Fibroblast of mammary gland (primary cell): Measurements from ENCODE around the gene TEX14.
"Not testable (repeated sequence)": the region's sequence is repeated elsewhere in the genome, so short reads cannot be mapped to it uniquely, and the experiment has no call there.

ENCODE experiments used
- DNase-seq: peaks from one replicate; pipeline ENCODE4 v3.0.0-alpha.2; 2010; ENCODE audit warnings: low read depth
- H3K4me3 ChIP-seq: 2 replicates; pipeline ENCODE4 v1.5.1; 2011; ENCODE audit warnings: low read depth, mild to moderate bottlenecking, low read length, moderate library complexity; ENCODE audit not compliant: control insufficient read depth
- TF ChIP-seq, protein P1 (sequence below): conservative IDR thresholded peaks from 2 replicates; pipeline ENCODE4 v1.5.1; 2011; ENCODE audit warnings: low read depth, low read length, inconsistent platforms; ENCODE audit not compliant: control insufficient read depth, insufficient read depth

The TEX14 gene

DNA sequence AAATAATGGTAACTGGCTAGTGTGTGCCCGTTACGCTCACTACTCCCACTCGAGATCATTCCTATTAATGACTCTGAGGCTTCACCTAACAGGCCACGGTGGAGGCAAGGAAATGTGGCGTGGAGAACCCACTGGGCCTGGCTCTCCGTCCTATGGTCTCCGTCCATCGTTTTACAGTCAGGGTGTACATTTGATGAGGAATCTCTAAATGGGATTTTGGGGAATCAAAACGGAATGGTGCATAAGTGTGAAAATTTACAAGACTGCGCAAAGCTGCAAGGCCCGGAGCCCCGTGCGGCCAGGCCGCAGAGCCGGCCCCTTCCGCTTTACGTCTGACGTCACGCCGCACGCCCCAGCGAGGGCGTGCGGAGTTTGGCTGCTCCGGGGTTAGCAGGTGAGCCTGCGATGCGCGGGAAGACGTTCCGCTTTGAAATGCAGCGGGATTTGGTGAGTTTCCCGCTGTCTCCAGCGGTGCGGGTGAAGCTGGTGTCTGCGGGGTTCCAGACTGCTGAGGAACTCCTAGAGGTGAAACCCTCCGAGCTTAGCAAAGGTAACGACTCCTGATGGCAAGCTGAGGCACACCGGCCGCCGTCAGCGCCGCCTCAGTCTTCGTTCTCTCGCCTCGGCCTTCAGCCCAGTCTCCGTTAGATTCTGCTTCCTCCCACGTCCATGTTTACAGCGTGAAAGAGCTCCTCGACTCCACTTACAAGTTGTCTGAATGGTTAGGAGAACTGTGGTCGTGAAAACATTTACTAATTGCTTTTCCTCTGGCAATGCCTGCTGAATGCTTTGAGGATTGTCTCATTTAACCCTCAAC lies 602 bp upstream of the TEX14 start, which contains the start of gene RAD51C:
Gene RAD51C (plus strand): TSS at position 364 of the 817 bp plus-strand sequence. CDS start 42 bp downstream, at position 406.
- H3K4me3 ChIP-seq = peak within 1 kb of the TSS; percentile 84
- DNase-seq = peak; percentile 82
- TF ChIP-seq, protein P1, sequence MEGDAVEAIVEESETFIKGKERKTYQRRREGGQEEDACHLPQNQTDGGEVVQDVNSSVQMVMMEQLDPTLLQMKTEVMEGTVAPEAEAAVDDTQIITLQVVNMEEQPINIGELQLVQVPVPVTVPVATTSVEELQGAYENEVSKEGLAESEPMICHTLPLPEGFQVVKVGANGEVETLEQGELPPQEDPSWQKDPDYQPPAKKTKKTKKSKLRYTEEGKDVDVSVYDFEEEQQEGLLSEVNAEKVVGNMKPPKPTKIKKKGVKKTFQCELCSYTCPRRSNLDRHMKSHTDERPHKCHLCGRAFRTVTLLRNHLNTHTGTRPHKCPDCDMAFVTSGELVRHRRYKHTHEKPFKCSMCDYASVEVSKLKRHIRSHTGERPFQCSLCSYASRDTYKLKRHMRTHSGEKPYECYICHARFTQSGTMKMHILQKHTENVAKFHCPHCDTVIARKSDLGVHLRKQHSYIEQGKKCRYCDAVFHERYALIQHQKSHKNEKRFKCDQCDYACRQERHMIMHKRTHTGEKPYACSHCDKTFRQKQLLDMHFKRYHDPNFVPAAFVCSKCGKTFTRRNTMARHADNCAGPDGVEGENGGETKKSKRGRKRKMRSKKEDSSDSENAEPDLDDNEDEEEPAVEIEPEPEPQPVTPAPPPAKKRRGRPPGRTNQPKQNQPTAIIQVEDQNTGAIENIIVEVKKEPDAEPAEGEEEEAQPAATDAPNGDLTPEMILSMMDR = no peak

DNA sequence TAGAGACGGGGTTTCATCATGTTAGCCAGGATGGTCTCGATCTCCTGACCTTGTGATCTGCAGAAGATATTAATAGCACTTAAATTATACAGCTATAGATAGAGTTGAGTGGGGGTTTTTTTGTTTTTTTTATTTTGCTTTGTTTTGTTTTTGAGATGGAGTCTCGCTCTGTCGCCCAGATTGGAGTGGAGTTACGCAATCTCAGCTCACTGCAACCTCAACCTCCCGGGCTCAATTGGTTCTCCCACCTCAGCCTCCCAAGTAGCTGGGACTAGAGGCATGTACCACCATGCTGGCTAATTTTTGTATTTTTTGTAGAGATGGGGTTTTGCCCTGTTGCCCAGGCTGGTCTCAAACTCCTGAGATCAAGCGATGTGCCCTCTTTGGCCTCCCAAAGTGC lies 1.8 kb downstream of the TEX14 start:
- not testable (repeated sequence) for DNase-seq, H3K4me3 ChIP-seq

DNA sequence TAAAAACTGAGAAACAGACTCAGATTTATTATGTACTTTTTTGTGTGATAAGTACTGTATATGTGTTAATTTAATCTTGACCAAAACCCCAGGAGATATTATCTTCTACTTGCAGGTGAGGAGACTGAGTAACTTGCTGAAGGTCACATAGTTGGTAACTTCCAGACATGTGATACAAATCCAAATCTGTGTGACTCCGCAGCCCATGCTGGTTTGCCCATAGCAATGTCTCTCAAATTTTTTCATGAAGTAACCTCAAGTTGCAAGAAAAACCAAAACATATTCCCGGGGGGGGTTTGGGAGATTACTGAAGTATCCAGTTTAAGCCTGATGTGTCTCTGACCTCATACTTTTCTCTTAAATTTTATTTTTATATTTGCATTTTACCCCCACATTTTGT lies 3.3 kb downstream of the TEX14 start:
- TF ChIP-seq, protein P1 = no peak
- no peak for DNase-seq
- no peak overlapping the region for H3K4me3 ChIP-seq

DNA sequence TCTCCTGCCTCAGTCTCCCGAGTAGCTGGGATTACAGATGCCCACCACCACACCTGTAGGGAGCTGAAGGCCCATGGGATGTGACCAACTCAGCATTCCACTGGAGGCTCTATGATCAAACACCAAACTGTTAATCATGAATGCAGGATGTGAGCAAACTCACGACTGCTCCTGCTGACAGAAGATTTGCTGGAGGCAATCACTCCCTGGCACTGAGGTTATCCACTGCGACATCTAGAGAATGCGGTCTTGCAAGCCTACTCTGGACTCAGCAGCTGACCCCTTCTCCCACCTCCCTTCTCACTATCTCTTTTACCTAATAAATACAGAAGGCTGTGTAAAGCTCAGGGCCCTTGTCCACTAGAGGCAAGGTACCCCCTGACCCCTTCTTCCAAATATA lies 4.9 kb downstream of the TEX14 start:
- no peak for DNase-seq
- TF ChIP-seq, protein P1 = no peak

DNA sequence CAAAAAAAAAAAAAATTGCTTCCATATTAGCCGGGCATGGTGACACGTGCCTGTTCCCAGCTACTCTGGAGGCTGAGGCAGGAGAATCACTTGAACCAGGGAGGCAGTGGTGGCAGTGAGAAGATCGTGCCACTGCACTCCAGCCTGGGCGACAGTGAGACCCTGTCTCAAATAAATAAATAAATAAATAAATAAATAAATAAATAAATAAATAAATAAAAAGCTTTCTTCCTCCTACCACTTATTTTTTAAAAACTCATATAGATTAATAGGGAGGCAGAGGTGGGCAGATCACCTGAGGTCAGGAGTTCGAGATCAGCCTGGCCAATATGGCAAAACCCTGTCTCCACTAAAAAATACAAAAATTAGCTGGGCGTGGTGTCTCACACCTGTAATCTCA lies 7.4 kb downstream of the TEX14 start:
- not testable (repeated sequence) for DNase-seq, H3K4me3 ChIP-seq

More for the DNA sequence above, 4.9 kb downstream of the TEX14 start:
- no peak overlapping the region for H3K4me3 ChIP-seq

DNA sequence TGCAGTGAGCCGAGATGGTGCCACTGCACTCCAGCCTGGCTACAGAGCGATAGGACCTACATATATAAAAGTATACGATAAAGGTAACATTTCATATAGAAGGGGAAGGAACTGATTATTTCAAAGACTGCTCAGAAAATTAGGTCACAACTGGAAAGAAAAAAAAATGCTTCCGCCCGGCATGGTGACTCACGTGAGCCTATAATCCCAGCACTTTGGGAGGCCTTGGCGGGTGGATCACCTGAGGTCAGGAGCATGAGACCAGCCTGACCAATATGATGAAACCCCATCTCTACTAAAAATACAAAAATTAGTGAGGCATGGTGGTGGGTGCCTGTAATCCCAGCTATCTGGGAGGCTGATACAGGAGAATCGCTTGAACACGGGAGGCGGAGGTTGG lies 7.8 kb downstream of the TEX14 start:
- H3K4me3 ChIP-seq = no peak overlapping the region
- TF ChIP-seq, protein P1 = no peak
- DNase-seq = no peak

DNA sequence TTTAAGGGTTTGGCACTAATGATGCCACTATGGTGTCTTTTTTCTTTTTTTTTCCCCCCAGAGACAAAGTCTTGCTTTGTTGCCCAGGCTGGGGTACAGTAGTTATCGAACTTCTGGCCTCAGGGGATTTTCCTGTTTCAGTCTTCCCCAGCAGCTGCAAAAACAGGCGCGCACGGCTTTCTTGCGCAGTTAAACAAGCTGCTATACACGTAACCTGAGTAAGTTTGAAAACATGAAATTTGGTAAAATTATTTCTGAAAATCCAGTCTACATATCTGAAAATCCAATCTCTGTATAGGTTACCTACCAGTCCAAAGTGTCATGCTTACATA lies 11.8 kb downstream of the TEX14 start:
- DNase-seq = no peak
- TF ChIP-seq, protein P1 = no peak
- no peak overlapping the region for H3K4me3 ChIP-seq

DNA sequence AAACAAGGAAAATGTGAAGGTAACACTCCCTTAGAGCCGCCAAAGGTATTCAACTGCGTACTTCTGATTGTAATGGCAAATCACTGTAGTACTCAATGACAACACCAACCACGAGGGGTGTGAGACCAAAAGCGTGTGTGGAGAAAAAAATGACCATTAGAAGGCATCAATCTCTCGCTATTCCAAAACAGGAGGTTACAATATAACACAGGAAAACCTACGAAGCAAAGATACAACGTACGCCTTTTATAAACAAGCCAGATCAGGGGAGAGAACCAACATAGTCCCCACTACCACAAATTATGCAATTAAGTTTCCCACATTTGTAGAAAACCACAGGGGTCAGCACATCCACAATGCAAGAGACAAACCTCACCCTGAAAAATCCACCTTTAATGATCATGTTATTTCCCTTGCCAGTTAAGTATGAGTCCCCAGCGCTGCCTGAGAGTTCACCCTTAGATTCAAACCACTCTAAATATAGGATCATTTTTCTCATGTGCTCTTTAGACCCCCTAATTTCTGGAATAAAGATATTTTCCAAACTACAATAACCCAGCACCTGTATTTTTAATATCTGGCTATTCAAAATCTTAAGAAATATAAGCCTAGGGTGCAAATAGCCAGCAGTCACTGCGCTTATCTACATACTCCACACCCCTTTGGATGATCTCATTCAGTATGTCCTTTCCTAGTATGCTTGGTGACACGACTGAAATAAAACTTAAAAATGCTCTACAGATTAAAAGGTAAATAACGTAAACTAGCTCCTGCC lies 12.4 kb downstream of the TEX14 start:
- peak; percentile 66 for DNase-seq
- H3K4me3 ChIP-seq = no peak overlapping the region

DNA sequence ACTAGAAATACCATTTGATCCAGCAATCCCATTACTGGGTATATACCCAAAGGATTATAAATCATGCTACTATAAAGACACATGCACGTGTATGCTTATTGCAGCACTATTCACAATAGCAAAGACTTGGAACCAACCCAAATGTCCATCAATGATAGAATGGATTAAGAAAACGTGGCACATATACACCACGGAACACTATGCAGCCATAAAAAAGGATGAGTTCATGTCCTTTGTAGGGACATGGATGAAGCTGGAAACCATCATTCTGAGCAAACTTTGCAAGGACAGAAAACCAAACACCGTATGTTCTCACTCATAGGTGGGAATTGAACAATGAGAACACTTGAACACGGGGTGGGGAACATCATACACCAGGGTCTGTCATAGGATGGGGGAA lies 13.6 kb downstream of the TEX14 start:
- H3K4me3 ChIP-seq, DNase-seq: not testable (repeated sequence)

More for the DNA sequence above, 12.4 kb downstream of the TEX14 start:
- TF ChIP-seq, protein P1 = no peak
